ENCODE measurements around the gene CHRNA9.

CHRNA9 gene

GRCh38 chr4:40347472-40347871 is 12.3 kb downstream of the CHRNA9 start:
- Histone ChIP-seq H3K27me3 (ENCODE audit: insufficient read depth, low read length) (no peaks in the 10 kb centered on the region; the same call in 1 of the 2 replicates), H3K36me3 (ENCODE audit: insufficient read depth, low read length) (no peaks in the 10 kb centered on the region), H3K27ac (ENCODE audit: low read depth, low read length) (no peak overlapping the region), H3K79me2 (ENCODE audit: control insufficient read depth, insufficient read depth, low read length, unreplicated experiment) (no peaks in the 10 kb centered on the region), H3K4me3 (ENCODE audit: low read depth, low read length) (no peak overlapping the region), H3K4me1 (ENCODE audit: control insufficient read depth, insufficient read depth, low read length, unreplicated experiment) (peaks cover 5% of the 10 kb centered on the region), H2AFZ (ENCODE audit: low read length, unreplicated experiment) (no peak overlapping the region)

GRCh38 chr4:40348000-40348399 is 12.9 kb downstream of the CHRNA9 start:
- no peak overlapping the region for H3K27ac ChIP-seq (ENCODE audit: low read depth, low read length)
- peaks cover 5% of the 10 kb centered on the region for H3K4me1 ChIP-seq (ENCODE audit: control insufficient read depth, insufficient read depth, low read length, unreplicated experiment)
- H3K36me3 ChIP-seq (ENCODE audit: insufficient read depth, low read length): no peaks in the 10 kb centered on the region
- no peak overlapping the region for H3K4me3 ChIP-seq (ENCODE audit: low read depth, low read length)
- no peaks in the 10 kb centered on the region for H3K79me2 ChIP-seq (ENCODE audit: control insufficient read depth, insufficient read depth, low read length, unreplicated experiment)
- H2AFZ ChIP-seq (ENCODE audit: low read length, unreplicated experiment): no peak overlapping the region
- no peaks in the 10 kb centered on the region for H3K27me3 ChIP-seq (ENCODE audit: insufficient read depth, low read length)

DNA sequence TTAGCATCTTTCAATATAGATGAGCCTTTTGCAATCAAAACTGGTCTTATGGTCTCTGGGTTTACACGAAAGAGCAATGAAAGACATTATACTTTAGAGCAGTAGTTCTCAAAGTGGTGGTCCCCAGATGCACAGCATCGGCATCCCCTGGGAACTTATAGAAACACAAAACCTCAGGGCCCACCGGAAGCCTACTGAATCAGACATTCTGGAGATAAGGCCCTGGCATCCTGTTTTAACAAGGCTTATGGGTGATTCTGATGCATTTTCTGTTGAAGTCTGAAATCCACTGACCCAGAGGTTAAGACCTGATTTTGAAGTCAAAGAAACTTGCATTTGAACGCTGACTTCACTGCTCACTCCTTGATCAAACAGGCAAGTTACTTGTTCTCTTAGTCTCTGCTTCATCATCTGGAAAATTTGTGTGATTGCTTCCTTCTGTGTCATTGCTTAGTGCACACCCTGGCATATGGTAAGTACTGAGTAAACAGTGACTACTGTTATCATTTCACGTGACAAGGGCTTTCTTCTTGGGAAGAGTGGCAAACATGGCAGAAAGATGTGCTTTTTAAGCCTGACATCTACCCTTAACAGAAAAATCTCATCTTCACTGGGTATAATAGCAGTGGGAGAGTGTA is 14.5 kb downstream of the CHRNA9 start:
- 0 out of 2 replicates have a peak overlapping the region, but pooled peaks have one; percentile 7 for H3K27ac ChIP-seq (ENCODE audit: low read depth, low read length)
- H3K4me3 ChIP-seq (ENCODE audit: low read depth, low read length): no peak overlapping the region
- H2AFZ ChIP-seq (ENCODE audit: low read length, unreplicated experiment): no peak overlapping the region
- no peaks in the 10 kb centered on the region for H3K36me3 ChIP-seq (ENCODE audit: insufficient read depth, low read length)
- no peaks in the 10 kb centered on the region for H3K79me2 ChIP-seq (ENCODE audit: control insufficient read depth, insufficient read depth, low read length, unreplicated experiment)
- H3K4me1 ChIP-seq (ENCODE audit: control insufficient read depth, insufficient read depth, low read length, unreplicated experiment): peaks cover 5% of the 10 kb centered on the region
- H3K27me3 ChIP-seq (ENCODE audit: insufficient read depth, low read length): no peaks in the 10 kb centered on the region

GRCh38 chr4:40350627-40351227 is 15.6 kb downstream of the CHRNA9 start:
- Histone ChIP-seq H3K27me3 (ENCODE audit: insufficient read depth, low read length) (peaks cover 7% of the 10 kb centered on the region; the same call in 1 of the 2 replicates), H3K27ac (ENCODE audit: low read depth, low read length) (no peak overlapping the region), H3K79me2 (ENCODE audit: control insufficient read depth, insufficient read depth, low read length, unreplicated experiment) (no peaks in the 10 kb centered on the region), H3K4me1 (ENCODE audit: control insufficient read depth, insufficient read depth, low read length, unreplicated experiment) (peaks cover 5% of the 10 kb centered on the region), H2AFZ (ENCODE audit: low read length, unreplicated experiment) (no peak overlapping the region), H3K4me3 (ENCODE audit: low read depth, low read length) (no peak overlapping the region), H3K36me3 (ENCODE audit: insufficient read depth, low read length) (no peaks in the 10 kb centered on the region)

GRCh38 chr4:40354158-40354557 is 19.0 kb downstream of the CHRNA9 start:
- no peaks in the 10 kb centered on the region for H3K36me3 ChIP-seq (ENCODE audit: insufficient read depth, low read length)
- H3K4me3 ChIP-seq (ENCODE audit: low read depth, low read length): no peak overlapping the region
- no peak overlapping the region for H3K27ac ChIP-seq (ENCODE audit: low read depth, low read length)
- no peaks in the 10 kb centered on the region for H3K79me2 ChIP-seq (ENCODE audit: control insufficient read depth, insufficient read depth, low read length, unreplicated experiment)
- no peak overlapping the region for H2AFZ ChIP-seq (ENCODE audit: low read length, unreplicated experiment)
- peaks cover 5% of the 10 kb centered on the region for H3K4me1 ChIP-seq (ENCODE audit: control insufficient read depth, insufficient read depth, low read length, unreplicated experiment)
- peaks cover 7% of the 10 kb centered on the region; the same call in 1 of the 2 replicates for H3K27me3 ChIP-seq (ENCODE audit: insufficient read depth, low read length)

- Histone ChIP-seq H3K27me3 (ENCODE audit: insufficient read depth, low read length) (peaks cover 7% of the 10 kb centered on the region; the same call in 1 of the 2 replicates), H3K27ac (ENCODE audit: low read depth, low read length) (no peak overlapping the region), H3K4me3 (ENCODE audit: low read depth, low read length) (no peak overlapping the region), H3K36me3 (ENCODE audit: insufficient read depth, low read length) (no peaks in the 10 kb centered on the region), H3K4me1 (ENCODE audit: control insufficient read depth, insufficient read depth, low read length, unreplicated experiment) (peaks cover 2% of the 10 kb centered on the region), H3K79me2 (ENCODE audit: control insufficient read depth, insufficient read depth, low read length, unreplicated experiment) (no peaks in the 10 kb centered on the region), H2AFZ (ENCODE audit: low read length, unreplicated experiment) (no peak overlapping the region)
Measured at GRCh38 chr4:40355131-40355530, 20.0 kb downstream of the CHRNA9 start.

DNA sequence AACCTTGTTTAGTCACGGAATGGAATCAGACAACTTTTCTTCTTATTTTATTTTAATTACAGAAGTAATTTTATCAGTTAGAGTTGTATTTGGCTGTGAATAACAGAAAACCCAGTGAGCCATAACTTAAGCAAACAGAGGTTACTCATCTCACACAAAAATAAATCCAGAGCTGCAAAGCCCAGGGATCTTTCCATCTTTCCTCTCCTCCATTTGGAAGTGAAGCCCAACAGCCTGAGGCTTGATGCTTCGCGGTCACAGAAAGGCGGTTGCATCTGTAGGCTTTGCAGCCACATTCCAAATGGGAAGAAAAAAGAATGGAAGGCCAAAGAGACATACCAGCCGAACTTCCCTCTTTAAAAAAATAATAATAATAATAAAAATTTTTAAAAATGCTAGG is 22.6 kb downstream of the CHRNA9 start:
- peaks cover 7% of the 10 kb centered on the region; the same call in 1 of the 2 replicates for H3K27me3 ChIP-seq (ENCODE audit: insufficient read depth, low read length)
- no peak overlapping the region for H3K27ac ChIP-seq (ENCODE audit: low read depth, low read length)
- no peak overlapping the region for H2AFZ ChIP-seq (ENCODE audit: low read length, unreplicated experiment)
- H3K4me1 ChIP-seq (ENCODE audit: control insufficient read depth, insufficient read depth, low read length, unreplicated experiment): no peaks in the 10 kb centered on the region
- no peaks in the 10 kb centered on the region for H3K36me3 ChIP-seq (ENCODE audit: insufficient read depth, low read length)
- no peaks in the 10 kb centered on the region for H3K79me2 ChIP-seq (ENCODE audit: control insufficient read depth, insufficient read depth, low read length, unreplicated experiment)
- H3K4me3 ChIP-seq (ENCODE audit: low read depth, low read length): no peak overlapping the region

GRCh38 chr4:40361338-40361737 is 26.2 kb downstream of the CHRNA9 start:
- no peaks in the 10 kb centered on the region for H3K36me3 ChIP-seq (ENCODE audit: insufficient read depth, low read length)
- no peaks in the 10 kb centered on the region for H3K79me2 ChIP-seq (ENCODE audit: control insufficient read depth, insufficient read depth, low read length, unreplicated experiment)
- H3K27ac ChIP-seq (ENCODE audit: low read depth, low read length): no peak overlapping the region
- H3K4me1 ChIP-seq (ENCODE audit: control insufficient read depth, insufficient read depth, low read length, unreplicated experiment): no peaks in the 10 kb centered on the region
- H2AFZ ChIP-seq (ENCODE audit: low read length, unreplicated experiment): no peak overlapping the region
- no peak overlapping the region for H3K4me3 ChIP-seq (ENCODE audit: low read depth, low read length)
- no peaks in the 10 kb centered on the region for H3K27me3 ChIP-seq (ENCODE audit: insufficient read depth, low read length)

DNA sequence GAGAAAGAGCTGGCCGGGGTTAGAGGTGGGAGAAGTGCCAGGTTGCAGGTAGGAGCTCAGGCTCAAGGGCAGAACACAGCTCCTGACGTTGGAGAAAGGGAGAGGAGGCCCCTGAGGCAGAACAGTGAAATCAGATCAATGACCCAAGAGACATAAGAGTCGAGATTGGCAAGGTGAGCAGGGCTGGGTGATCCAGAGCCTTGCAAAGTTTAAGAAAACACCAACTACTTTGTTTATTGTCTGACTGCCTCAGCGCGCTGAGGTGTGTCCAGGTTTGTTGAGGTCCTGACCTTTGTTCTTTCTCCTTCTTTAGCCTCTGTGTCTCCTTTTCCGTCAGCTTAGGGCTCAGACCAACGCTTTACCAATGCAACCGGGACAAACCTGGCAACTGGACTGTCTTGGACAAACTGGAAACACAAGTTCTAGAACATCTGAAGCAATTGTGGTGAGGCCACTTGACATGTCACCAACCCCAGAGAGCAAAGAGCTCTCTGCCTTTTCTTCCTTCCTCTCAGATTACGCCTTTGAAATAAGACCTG is 28.3 kb downstream of the CHRNA9 start:
- Histone ChIP-seq H3K27me3 (ENCODE audit: insufficient read depth, low read length) (no peaks in the 10 kb centered on the region), H3K27ac (ENCODE audit: low read depth, low read length) (no peak overlapping the region), H3K4me1 (ENCODE audit: control insufficient read depth, insufficient read depth, low read length, unreplicated experiment) (no peaks in the 10 kb centered on the region), H3K79me2 (ENCODE audit: control insufficient read depth, insufficient read depth, low read length, unreplicated experiment) (no peaks in the 10 kb centered on the region), H3K4me3 (ENCODE audit: low read depth, low read length) (no peak overlapping the region), H3K36me3 (ENCODE audit: insufficient read depth, low read length) (no peaks in the 10 kb centered on the region), H2AFZ (ENCODE audit: low read length, unreplicated experiment) (no peak overlapping the region)

GRCh38 chr4:40363945-40364344 is 28.8 kb downstream of the CHRNA9 start:
- H3K36me3 ChIP-seq (ENCODE audit: insufficient read depth, low read length): no peaks in the 10 kb centered on the region

GRCh38 chr4:40365766-40366165 is 30.6 kb downstream of the CHRNA9 start:
- Histone ChIP-seq H3K27ac (ENCODE audit: low read depth, low read length) (no peak overlapping the region), H3K36me3 (ENCODE audit: insufficient read depth, low read length) (no peaks in the 10 kb centered on the region), H3K79me2 (ENCODE audit: control insufficient read depth, insufficient read depth, low read length, unreplicated experiment) (no peaks in the 10 kb centered on the region), H3K4me3 (ENCODE audit: low read depth, low read length) (no peak overlapping the region), H3K27me3 (ENCODE audit: insufficient read depth, low read length) (no peaks in the 10 kb centered on the region), H2AFZ (ENCODE audit: low read length, unreplicated experiment) (no peak overlapping the region), H3K4me1 (ENCODE audit: control insufficient read depth, insufficient read depth, low read length, unreplicated experiment) (no peaks in the 10 kb centered on the region)

More at GRCh38 chr4:40363945-40364344, 28.8 kb downstream of the CHRNA9 start:
- H2AFZ ChIP-seq (ENCODE audit: low read length, unreplicated experiment): no peak overlapping the region
- H3K27ac ChIP-seq (ENCODE audit: low read depth, low read length): no peak overlapping the region
- H3K27me3 ChIP-seq (ENCODE audit: insufficient read depth, low read length): no peaks in the 10 kb centered on the region
- H3K4me1 ChIP-seq (ENCODE audit: control insufficient read depth, insufficient read depth, low read length, unreplicated experiment): no peaks in the 10 kb centered on the region
- no peaks in the 10 kb centered on the region for H3K79me2 ChIP-seq (ENCODE audit: control insufficient read depth, insufficient read depth, low read length, unreplicated experiment)
- no peak overlapping the region for H3K4me3 ChIP-seq (ENCODE audit: low read depth, low read length)

Data from ACC112 (cell line).